ENCODE measurements around the gene ZNF362.
"Not testable (repeated sequence)": the region's sequence is repeated elsewhere in the genome, so short reads cannot be mapped to it uniquely, and the experiment has no call there.

The ZNF362 gene

DNA sequence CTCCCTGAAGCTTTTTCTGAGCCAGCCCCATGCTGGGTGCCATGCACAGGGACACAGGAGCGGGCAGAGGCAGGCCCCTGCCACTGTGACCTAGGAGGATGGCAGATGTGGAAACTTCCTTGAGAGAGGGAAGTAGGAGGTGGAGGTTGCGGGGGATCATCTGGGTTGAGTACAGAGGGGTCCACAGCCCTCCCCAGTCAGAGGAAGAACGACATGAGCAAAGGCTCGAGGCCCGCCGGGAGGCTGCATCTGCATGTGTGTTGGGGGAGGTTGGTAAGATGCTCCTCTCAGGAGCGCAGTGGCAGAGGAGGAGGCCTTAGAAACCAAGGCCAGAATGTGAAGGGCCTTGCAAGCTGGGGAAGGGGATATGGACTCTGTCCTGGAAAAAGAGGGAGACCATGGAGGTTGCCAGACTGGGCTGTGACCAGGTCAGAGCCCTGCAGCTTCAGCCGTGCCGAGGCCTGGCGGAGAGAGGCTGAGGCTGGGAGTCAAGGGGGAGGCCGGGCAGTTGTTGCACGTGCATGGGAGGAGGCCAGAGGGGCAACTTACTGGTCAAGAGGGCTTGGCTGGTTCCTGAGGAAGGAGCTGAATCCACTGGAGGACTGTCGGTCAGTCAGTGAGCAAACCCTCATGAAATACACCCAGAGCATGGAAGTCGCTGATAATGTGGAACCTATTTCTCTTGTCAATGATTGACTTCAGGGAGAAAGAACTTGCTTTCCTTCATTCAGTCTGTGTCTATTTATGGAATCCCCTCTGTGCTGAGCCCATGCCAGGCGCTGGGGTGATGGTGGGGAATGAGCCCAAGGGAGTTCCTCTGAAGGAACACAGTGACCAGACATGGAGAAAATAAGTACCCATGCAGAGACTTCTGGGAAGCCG is 32.9 kb downstream of the ZNF362 start:
- TF ChIP-seq, protein P1, sequence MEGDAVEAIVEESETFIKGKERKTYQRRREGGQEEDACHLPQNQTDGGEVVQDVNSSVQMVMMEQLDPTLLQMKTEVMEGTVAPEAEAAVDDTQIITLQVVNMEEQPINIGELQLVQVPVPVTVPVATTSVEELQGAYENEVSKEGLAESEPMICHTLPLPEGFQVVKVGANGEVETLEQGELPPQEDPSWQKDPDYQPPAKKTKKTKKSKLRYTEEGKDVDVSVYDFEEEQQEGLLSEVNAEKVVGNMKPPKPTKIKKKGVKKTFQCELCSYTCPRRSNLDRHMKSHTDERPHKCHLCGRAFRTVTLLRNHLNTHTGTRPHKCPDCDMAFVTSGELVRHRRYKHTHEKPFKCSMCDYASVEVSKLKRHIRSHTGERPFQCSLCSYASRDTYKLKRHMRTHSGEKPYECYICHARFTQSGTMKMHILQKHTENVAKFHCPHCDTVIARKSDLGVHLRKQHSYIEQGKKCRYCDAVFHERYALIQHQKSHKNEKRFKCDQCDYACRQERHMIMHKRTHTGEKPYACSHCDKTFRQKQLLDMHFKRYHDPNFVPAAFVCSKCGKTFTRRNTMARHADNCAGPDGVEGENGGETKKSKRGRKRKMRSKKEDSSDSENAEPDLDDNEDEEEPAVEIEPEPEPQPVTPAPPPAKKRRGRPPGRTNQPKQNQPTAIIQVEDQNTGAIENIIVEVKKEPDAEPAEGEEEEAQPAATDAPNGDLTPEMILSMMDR (conservative IDR thresholded peaks at IDR 0.05; ENCODE audit: low read depth, low read length): no peak
- no peaks in the 10 kb centered on the region for H3K27me3 ChIP-seq (ENCODE audit: insufficient read depth, low read depth)
- H3K4me3 ChIP-seq (IDR thresholded peaks at IDR 0.05; ENCODE audit: insufficient read depth, low read depth, low read length): no peak overlapping the region
- H4K20me1 ChIP-seq (ENCODE audit: insufficient read depth): no peaks in the 10 kb centered on the region
- H3K4me2 ChIP-seq: no peak overlapping the region
- H3K4me1 ChIP-seq (ENCODE audit: low read depth, poor library complexity, severe bottlenecking): no peaks in the 10 kb centered on the region
- H3K36me3 ChIP-seq (ENCODE audit: insufficient read depth): no peaks in the 10 kb centered on the region
- no peak overlapping the region for H3K27ac ChIP-seq
- no peak overlapping the region for H3K9ac ChIP-seq
- no peak overlapping the region for H2AFZ ChIP-seq (ENCODE audit: low read depth)
- no peaks in the 10 kb centered on the region for H3K79me2 ChIP-seq (ENCODE audit: insufficient read depth, low read depth)

DNA sequence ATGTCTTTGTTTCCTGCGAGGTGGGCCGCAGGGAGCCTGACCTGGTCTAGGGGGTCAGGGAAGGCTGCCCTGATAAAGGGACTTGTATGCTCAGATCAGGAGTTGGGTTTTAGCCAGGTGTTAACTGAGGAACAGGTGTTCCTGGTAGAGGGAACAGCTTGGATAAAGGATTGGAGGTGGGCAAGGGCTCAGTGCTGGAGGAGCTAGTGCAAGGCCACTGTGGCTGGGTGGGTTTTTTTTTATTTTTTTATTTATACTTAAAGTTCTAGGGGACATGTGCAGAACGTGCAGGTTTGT is 33.5 kb downstream of the ZNF362 start:
- Histone ChIP-seq H3K4me3 (IDR thresholded peaks at IDR 0.05; ENCODE audit: insufficient read depth, low read depth, low read length) (no peak overlapping the region), H4K20me1 (ENCODE audit: insufficient read depth) (no peaks in the 10 kb centered on the region), H3K36me3 (ENCODE audit: insufficient read depth) (no peaks in the 10 kb centered on the region)

GRCh38 chr1:33290615-33291014 is 34.3 kb downstream of the ZNF362 start:
- not testable (repeated sequence) for H4K20me1 ChIP-seq (ENCODE audit: insufficient read depth); H3K36me3 ChIP-seq (ENCODE audit: insufficient read depth); H2AFZ ChIP-seq (ENCODE audit: low read depth); H3K27me3 ChIP-seq (ENCODE audit: insufficient read depth, low read depth); H3K4me1 ChIP-seq (ENCODE audit: low read depth, poor library complexity, severe bottlenecking); H3K9ac ChIP-seq; H3K4me2 ChIP-seq; H3K4me3 ChIP-seq (IDR thresholded peaks at IDR 0.05; ENCODE audit: insufficient read depth, low read depth, low read length); H3K27ac ChIP-seq; H3K79me2 ChIP-seq (ENCODE audit: insufficient read depth, low read depth)

More for the DNA sequence above, 33.5 kb downstream of the ZNF362 start:
- Histone ChIP-seq H3K27ac (no peak overlapping the region), H3K4me1 (ENCODE audit: low read depth, poor library complexity, severe bottlenecking) (no peaks in the 10 kb centered on the region), H2AFZ (ENCODE audit: low read depth) (no peak overlapping the region), H3K79me2 (ENCODE audit: insufficient read depth, low read depth) (no peaks in the 10 kb centered on the region), H3K27me3 (ENCODE audit: insufficient read depth, low read depth) (no peaks in the 10 kb centered on the region), H3K4me2 (no peak overlapping the region), H3K9ac (no peak overlapping the region)
- TF ChIP-seq, protein P1 (conservative IDR thresholded peaks at IDR 0.05; ENCODE audit: low read depth, low read length): no peak

DNA sequence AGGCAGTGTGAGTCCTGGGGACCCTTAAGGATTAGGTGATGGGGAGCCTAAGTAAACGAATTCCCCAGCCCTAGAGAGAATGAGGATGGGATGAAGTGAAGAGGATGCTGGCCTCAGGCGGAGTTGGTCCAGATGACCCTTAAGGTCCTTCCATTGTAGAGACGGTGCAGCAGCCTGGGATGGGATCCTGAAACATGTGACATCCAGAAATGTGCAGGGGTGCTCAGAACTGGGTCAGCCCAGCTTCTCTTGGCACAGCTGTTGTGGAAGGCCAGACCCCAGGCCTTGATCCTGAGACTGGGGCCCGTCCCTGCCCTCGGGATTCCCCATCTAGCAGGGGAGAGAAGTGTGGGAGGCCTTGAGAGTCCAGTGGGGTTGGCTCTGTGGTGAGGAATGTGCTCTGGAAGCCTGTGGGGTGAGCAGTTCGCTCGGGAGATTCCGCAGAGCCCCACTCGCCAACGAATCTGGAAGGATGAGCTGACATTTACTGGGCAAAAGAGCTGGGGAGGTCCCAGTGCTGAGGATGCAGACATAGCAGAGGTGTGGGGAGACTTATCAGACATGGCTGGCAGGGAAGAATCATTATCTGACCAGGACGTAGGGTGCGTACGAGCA is 36.5 kb downstream of the ZNF362 start:
- no peak overlapping the region for H3K4me2 ChIP-seq

More for the DNA sequence above, 36.5 kb downstream of the ZNF362 start:
- H4K20me1 ChIP-seq (ENCODE audit: insufficient read depth): no peaks in the 10 kb centered on the region
- H3K4me1 ChIP-seq (ENCODE audit: low read depth, poor library complexity, severe bottlenecking): peaks cover 3% of the 10 kb centered on the region
- no peaks in the 10 kb centered on the region for H3K79me2 ChIP-seq (ENCODE audit: insufficient read depth, low read depth)
- H3K27me3 ChIP-seq (ENCODE audit: insufficient read depth, low read depth): no peaks in the 10 kb centered on the region
- no peaks in the 10 kb centered on the region for H3K36me3 ChIP-seq (ENCODE audit: insufficient read depth)
- H3K9ac ChIP-seq: no peak overlapping the region
- no peak overlapping the region for H2AFZ ChIP-seq (ENCODE audit: low read depth)
- H3K4me3 ChIP-seq (IDR thresholded peaks at IDR 0.05; ENCODE audit: insufficient read depth, low read depth, low read length): no peak overlapping the region
- TF ChIP-seq, protein P1 (conservative IDR thresholded peaks at IDR 0.05; ENCODE audit: low read depth, low read length): no peak
- H3K27ac ChIP-seq: no peak overlapping the region

All from KMS-11 (cell line).